ENCODE data around the gene KRTAP19-2.
A peak's percentile ranks its signal among the peaks of the same experiment; 100 is the strongest.

Gene KRTAP19-2

GRCh38 chr21:30487336-30487735 lies at the start of gene KRTAP19-2:
KRTAP19-2 (minus strand) TSS chr21:30487436; CDS start chr21:30487348, 88 bp downstream.
- DNase-seq: no peak

DNA sequence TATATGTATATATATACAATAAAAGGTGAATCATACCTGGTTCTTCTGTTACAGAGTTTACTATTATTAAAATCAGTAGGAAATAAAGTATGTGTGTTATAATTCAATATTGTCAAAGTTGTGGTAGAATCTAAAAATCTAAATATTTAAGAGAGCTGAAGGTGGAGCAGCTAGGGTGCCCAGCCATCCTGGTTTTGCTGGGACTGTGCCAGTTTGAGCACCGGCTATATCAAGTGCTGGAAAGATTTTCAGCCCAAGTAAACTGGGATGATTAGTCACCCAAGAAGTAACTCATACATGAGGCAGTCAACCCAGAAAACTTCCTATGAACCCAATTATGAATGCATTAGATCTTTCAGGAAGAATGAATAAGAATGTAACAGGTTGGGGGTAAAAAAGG lies 31.6 kb upstream of the KRTAP19-2 start:
- no peak for DNase-seq

DNA sequence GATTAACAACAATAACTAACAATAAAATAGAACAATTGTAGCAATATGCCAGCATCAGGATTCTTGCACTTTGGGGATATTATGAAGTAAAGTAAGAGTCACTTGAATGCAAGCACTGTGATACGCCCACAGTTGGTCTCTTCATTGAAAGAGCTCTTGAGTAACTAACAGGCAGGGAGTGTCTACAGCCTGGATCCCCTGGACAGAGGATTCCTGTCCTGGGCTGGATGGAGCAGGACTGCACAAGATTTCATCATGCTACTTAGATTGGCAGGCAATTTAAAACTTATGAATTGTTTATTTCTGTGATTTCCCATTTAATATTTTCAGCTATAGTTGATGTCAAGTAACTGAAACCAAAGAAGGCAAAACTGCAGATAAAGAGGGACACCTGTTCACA lies 28.4 kb upstream of the KRTAP19-2 start:
- DNase-seq: no peak

DNA sequence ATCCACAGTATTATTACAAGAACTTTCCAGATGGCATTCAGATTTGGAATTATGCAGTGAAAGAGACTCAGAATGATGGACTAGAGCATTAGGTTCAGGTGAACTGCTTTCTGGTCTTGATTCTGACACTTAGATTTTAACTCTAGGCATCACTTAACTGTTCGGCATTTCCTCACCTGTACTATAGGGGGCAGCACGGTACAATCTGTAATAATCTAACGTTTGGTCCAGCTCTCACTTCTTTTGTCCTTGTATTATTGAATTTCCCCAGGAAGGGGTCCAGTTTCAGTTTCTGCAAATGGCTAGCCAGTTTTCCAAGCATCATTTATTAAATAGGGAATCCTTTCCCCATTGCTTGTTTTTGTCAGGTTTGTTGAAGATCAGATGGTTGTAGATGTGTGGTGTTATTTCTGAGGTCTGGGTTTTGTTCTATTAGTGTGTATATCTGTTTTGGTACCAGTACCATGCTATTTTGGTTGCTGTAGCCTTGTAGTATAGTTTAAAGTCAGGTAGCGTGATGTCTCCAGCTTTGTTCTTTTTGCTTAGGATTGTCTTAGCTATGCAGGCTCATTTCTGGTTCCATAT lies 18.5 kb upstream of the KRTAP19-2 start:
- peak; percentile 2 for DNase-seq

DNA sequence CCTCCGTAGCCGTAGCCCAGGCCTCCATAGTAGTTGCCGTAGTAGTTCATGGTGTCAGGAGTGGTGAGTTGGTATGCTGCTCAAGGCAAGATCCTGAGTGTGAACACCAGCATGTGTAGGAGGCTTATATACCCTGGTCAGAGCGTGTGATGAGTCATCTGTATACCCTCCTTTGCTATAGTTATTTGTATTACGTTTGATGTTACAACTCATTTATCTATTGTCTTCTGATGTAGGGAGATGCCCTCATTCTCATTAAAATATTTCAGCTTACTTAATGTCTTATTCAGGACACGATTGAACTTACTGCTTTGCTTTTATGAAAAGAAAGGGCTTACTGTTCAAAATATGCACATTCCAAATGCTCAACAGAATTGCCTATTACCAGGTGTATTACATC lies 14.8 kb upstream of the KRTAP19-2 start, which contains the start of gene KRTAP19-5:
Gene KRTAP19-5 (minus strand): TSS at position 101 of the 400 bp plus-strand sequence. CDS start 51 bp downstream, at position 50.
- DNase-seq: no peak

DNA sequence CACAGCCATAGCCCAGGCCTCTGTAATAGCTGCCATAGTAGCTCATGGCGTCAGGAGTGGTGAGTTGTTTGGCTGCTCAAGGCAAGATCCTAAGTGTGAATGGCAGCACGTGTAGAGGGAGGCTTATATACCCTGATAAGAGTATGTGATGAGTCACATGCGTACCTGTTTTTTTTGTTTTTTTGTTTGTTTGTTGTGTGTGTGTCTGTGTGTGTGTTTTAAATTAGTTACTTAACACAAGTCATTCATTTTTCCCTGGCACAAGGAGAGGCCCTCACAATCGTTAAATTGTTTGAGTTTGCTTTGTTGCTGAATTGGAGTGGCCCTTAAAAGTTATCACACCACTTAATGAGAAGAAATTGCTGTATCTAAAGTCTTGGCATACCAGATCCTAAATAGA lies 9.8 kb upstream of the KRTAP19-2 start, which contains the start of gene KRTAP19-4:
Gene KRTAP19-4 (minus strand): TSS at position 101 of the 400 bp plus-strand sequence. CDS start 55 bp downstream, at position 46.
- no peak for DNase-seq

GRCh38 chr21:30491963-30492428 lies 4.8 kb upstream of the KRTAP19-2 start, which contains the start of gene KRTAP19-3:
KRTAP19-3 (minus strand) TSS chr21:30492013; CDS start chr21:30491957, 56 bp downstream.
- no peak for DNase-seq

- no peak for DNase-seq
Measured at GRCh38 chr21:30486180-30486579, 1.1 kb downstream of the KRTAP19-2 start.

- DNase-seq: no peak
Measured at GRCh38 chr21:30482130-30482529, 5.1 kb downstream of the KRTAP19-2 start.

- DNase-seq: no peak
Measured at GRCh38 chr21:30480145-30480544, 7.1 kb downstream of the KRTAP19-2 start, which contains the start of gene KRTAP19-1. KRTAP19-1 (minus strand) TSS chr21:30480367; CDS start chr21:30480317, 50 bp downstream.

DNA sequence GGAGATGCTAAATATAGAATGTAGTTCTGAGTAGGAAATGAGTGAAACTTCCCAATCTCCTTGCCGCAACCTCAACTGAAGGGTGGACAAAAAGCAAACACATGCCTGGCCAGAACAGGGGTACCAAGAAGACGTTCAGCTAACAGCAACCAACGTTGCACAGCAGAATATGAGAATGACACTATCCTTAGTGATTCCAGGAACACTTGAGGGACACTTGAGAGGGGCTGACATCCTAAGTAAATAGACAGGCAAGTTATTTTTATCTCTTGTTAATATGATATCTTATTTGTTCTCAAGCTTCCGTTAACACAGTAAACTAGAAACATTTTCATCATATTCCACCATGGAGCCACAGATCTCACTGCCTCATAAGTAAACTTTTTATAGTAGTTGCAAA lies 8.0 kb downstream of the KRTAP19-2 start:
- no peak for DNase-seq

DNA sequence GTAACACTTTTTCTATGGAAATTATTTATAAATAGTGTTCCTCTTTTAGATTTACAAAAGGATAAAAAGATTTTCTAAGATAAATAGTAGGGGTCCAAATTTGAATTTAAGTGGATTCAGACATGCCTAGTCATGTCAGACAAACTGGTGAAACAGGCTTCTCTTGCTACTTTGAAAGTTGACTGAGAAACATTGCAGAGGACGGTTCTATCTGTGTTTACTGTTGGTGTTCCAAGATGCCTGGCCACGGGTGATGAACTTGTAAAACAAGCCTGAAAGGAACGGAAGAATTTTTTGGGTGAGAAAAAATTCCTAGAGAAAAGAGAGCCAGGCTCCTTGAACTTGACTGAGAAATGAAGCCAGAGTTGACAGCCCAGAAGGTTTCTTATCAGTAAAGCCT lies 9.2 kb downstream of the KRTAP19-2 start:
- no peak for DNase-seq

GRCh38 chr21:30468900-30469714 lies 18.1 kb downstream of the KRTAP19-2 start:
- no peak for DNase-seq

DNA sequence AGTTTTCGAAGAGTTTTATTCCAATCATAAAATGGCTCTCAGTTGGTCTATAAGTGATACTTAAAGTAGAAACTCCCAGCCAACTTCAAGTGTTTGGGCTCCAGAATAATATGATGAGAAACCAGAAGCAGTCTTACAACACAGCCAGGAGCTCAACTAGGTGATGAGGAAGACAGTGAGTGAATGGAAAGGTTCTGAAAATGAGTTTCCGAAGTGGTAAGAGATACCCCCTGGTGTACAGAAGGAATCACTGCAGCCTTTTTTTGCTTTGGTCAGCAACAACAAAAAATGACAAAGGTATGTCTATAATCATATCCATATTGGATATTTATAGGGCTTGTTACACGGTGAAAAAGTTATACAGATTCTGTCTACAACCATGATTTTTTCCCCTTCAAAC lies 23.5 kb downstream of the KRTAP19-2 start:
- DNase-seq: no peak

GRCh38 chr21:30448514-30448913 lies 38.7 kb downstream of the KRTAP19-2 start:
- no peak for DNase-seq

DNA sequence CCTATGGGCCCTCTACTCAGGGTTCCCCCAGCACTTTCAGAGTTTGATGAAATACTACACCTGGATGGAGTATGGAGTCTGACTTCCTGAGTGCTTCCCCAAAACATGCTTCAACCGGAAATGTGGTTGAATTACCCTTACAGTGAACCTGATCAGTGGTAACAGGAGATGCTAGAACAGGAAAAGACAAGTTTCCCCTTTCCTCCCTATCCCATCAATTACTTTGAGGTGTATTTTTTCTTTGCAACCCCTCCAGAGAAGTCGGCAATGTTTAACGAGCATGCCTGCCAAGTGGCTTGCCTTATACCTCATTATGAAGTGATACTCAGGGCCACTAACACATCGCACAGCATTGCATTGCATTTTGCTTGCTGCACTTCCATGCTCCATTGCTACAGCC lies 40.2 kb downstream of the KRTAP19-2 start:
- DNase-seq: no peak

DNA sequence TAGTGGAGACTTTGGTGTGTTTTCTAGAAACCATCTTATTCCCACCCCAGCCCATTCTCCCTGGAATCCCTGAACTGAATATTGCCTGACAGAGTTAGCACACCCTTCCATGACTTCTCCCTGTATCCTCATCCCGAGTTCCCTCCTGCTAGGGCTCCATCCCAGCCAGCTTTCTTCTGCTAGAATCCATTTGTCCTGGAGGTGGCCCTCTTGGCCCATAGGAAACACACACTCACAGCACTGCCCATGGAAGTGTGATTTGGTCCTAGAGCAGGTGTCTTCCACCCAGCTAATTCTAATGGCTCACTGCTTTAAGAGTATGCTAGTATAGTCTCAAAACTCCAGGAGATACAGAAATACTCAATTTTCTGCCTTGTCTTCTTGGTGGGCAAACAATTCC lies 43.0 kb downstream of the KRTAP19-2 start:
- DNase-seq: no peak

GRCh38 chr21:30443226-30443625 lies 44.0 kb downstream of the KRTAP19-2 start:
- no peak for DNase-seq

GRCh38 chr21:30439975-30440374 lies 47.3 kb downstream of the KRTAP19-2 start, which contains the start of gene KRTAP15-1:
KRTAP15-1 (plus strand) TSS chr21:30440275; CDS start chr21:30440328, 53 bp downstream.
- no peak for DNase-seq
